HG03354 (cell line): ENCODE results near the gene LASP1NB.

ENCODE experiments used
- ATAC-seq: cut with Tn5 transposase; IDR thresholded peaks from one replicate; pipeline ENCODE4 v1.9.1; 2021; ENCODE audit warnings: mild to moderate bottlenecking; ENCODE audit not compliant: unreplicated experiment, poor library complexity, severe bottlenecking

LASP1NB gene

GRCh38 chr17:38925263-38925995 is at the start of gene LASP1NB:
Gene LASP1NB, plus strand, starts transcription at chr17:38925614.
- no peak for ATAC-seq

GRCh38 chr17:38877130-38877851 is 48.1 kb upstream of the LASP1NB start:
- no peak for ATAC-seq

GRCh38 chr17:38879878-38880665 is 45.3 kb upstream of the LASP1NB start:
- ATAC-seq = no peak

GRCh38 chr17:38881600-38882191 is 43.7 kb upstream of the LASP1NB start:
- ATAC-seq = no peak

GRCh38 chr17:38882870-38883269 is 42.5 kb upstream of the LASP1NB start:
- ATAC-seq = no peak

DNA sequence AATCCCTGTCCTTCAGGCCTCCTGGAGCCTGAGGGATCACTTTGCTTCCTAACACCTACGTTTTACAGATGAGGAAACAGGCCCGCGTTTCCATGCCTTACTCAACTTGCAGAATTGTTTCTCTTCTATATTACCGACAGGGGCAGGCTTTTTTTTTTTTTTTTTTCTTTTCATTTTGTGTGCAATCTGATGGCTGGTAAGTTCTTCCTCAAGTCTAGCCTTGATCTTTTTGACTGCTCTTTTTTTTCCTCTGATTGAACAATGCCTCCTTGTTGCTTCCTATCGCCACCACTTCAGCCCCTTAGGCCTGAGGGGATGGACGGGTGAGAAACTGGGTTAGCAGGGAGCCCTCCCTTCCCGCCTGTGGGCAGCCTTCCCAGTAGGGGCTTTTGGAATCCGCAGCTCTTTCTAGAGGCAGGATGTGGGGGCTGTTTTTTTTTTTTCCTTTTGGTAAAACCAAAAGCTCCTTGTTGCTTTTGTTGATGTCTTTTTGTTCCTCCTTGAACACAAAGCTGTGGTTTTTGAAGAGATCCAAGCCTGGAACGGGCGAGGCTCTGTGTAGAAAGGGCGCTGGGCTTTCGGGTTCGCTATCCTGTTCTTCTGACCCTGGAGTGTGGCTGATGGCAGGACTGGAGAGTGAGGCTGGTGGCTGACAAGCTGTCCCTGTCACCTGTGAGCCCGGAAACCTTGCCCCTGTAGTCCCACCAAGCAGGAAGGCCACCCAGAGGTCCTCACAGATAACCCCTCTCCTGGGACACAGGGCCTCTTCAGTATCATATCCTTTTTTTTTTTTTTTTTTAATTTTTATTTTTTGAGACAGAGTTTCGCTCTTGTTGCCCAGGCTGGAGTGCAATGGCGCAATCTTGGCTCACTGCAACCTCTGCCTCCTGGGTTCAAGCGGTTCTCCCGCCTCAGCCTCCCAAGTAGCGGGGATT is 41.6 kb upstream of the LASP1NB start:
- ATAC-seq = no peak

DNA sequence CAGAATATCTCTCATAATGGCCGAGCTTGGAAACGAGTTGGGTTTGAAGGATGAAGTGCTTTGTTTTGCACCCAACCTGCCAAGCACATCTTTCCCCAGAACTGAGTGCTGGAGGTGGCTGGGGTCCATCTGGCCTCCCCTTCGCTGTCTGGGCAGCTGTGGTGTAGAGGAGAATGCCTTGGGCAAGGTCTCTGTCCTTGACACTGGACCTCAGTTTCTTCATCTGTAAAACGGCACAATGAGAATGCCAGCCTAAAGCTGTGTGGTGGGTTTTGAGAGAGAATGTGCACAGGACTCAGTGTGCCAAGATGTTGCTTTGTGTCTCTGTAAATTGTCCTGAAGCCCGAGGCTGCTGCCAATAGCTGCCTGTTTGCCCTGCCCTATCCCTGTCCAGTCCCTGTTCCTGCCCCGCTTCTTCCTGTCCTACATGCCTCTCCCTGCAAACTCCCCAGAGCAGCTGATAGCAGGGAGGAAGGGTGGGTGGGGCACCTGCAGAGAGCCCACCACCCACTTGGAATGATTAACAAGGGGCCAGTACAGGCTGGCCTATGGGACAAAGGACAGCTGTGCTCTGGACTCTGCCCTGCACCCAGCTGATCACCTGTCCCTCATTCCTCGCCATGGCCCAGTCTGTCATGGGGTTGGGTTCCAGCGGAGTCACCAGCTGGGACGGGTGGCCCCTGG is 40.2 kb upstream of the LASP1NB start:
- ATAC-seq = no peak

DNA sequence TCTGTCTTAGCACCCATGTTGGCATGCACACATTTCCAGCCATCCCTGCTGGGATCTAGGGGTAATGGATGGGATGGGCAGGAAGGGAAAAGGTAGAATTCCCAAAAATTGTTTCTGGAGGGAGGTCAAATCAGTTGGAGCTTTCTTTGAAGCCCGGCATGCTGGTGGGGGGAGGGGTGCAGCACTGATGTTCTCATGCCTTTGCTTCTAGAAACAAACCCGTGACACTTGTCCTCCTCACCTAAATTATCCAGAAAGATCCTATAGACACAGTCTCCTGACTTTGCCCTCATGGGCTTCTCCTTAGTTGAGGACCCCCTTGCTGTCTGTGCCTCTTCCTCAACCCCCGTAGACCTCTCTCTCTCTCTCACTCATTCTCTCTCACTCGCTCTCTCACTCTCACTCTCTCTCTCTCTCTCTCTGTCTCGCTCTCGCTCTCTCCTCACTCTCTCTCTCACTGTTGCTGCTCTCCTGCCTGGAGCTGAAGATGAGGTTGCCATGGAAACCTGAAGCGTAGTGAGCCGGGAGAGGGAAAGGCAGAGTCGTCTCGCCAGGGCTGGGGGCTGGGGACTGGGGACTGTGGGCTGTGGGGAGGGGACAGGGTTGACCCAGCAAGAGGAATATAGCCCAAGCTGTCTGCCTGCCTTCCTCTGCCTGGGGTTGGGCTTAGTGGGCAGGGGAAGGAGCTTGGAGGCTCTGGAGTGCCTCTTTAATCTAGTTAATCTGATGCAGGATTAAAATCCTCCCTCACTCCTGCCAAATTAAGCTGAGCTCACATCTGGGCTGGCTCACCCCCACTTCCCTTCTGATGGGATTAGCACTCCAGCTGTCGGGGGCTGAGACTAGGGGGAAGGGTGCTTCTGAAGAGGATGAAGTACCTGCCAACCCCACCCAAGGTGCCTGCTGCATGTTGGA is 39.4 kb upstream of the LASP1NB start:
- ATAC-seq = no peak

GRCh38 chr17:38886643-38887010 is 38.8 kb upstream of the LASP1NB start:
- no peak for ATAC-seq

DNA sequence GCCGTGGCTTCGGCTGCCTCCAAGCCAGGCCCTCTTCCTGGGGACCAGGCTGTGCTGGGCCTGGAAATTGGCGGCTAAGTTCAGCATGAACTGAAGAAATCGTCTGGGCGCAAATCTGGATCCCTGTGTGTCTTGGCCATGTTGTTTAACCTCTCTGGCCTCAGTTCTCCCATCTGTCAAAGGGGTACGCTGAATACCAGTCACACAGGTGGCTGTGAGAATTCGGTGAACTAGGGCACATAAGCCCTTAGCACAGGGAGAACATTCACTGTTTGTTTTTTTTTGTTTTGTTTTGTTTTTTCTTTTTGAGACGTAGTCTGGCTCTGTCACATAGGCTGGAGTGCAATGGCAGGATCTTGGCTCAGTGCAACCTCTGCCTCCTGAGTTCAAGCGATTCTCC is 36.6 kb upstream of the LASP1NB start:
- ATAC-seq = no peak

GRCh38 chr17:38889745-38890409 is 35.5 kb upstream of the LASP1NB start:
- ATAC-seq = no peak

DNA sequence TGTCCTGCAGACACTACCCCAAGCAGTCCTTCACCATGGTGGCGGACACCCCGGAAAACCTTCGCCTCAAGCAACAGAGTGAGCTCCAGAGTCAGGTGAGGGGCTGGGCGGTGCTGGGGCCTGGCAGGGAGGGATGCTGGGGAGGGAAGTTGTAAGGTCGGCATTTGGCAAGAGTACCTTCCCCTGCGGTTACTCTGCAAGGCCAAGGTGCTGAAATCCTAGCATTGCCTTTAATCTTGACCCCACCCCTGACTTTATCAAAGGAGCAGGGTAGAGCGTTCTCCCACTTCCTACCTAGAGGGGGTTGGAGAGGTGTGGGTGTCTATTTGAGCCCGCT is 35.0 kb upstream of the LASP1NB start:
- ATAC-seq = no peak

- no peak for ATAC-seq
Observed at GRCh38 chr17:38891441-38891840, 34.0 kb upstream of the LASP1NB start.

- no peak for ATAC-seq
Observed at GRCh38 chr17:38892083-38892482, 33.3 kb upstream of the LASP1NB start.

DNA sequence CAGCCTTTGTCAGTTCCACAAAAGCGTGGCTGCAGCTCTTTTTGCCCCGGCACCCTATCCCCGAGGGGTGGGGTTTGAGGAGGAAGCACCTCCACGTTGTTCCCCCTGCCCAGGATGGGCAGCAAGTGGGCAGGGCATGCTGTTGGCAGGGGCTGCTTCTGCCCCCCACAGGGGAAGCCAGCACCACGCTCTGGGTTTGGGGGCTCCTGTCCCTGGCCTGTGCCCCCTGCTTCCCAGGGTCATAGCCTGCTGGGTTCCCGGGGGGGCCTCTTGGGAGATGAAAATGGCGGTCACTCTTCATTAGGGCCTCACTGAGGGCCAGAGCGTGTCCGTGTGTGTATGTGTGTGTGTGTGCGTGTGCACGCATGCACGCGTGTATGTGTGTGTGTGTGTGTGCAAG is 32.8 kb upstream of the LASP1NB start:
- no peak for ATAC-seq

- ATAC-seq = no peak
Observed at GRCh38 chr17:38893113-38893512, 32.3 kb upstream of the LASP1NB start.

DNA sequence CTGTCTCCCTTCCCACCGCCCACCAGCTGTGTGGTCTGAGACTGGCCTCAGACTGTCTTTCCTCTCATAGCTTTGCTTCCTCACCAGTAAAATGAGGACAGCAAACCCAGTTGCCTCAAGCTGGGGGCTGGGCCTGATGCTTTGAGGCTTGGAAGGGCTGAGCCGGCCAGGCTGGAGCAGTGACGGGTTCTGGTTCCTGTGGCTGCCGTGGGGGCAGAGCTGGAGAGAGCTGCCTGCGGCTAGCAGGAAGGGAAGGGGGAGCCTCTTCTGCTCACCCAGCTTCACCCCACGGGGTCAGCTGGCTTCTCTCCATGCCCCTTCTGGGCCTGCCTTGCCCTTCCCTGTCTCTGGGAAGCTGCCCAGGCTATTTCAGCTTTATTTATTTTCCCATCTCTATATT is 31.8 kb upstream of the LASP1NB start:
- ATAC-seq = no peak
